Measurements from ENCODE around the gene CXCR6.

CXCR6 gene

GRCh38 chr3:45964139-45964538 lies 20.9 kb downstream of the CXCR6 start:
- Histone ChIP-seq H3K36me3 (ENCODE audit: insufficient read depth, low read length) (peaks cover 37% of the 10 kb centered on the region), H3K4me1 (ENCODE audit: insufficient read depth, low read length) (peaks cover 4% of the 10 kb centered on the region; the same call in 1 of the 2 replicates), H3K9me3 (ENCODE audit: control insufficient read depth, insufficient read depth, low read length) (no peaks in the 10 kb centered on the region), H3K9ac (ENCODE audit: low read depth, low read length) (no peak overlapping the region)

- Histone ChIP-seq H3K9ac (ENCODE audit: low read depth, low read length) (no peak overlapping the region), H3K9me3 (ENCODE audit: control insufficient read depth, insufficient read depth, low read length) (no peaks in the 10 kb centered on the region), H3K4me1 (ENCODE audit: insufficient read depth, low read length) (peaks cover 7% of the 10 kb centered on the region; the same call in 1 of the 2 replicates), H3K36me3 (ENCODE audit: insufficient read depth, low read length) (peaks cover 33% of the 10 kb centered on the region)
These were observed 22.0 kb downstream of the CXCR6 start for GRCh38 chr3:45965253-45965652.

- Histone ChIP-seq H3K9me3 (ENCODE audit: control insufficient read depth, insufficient read depth, low read length) (no peaks in the 10 kb centered on the region), H3K9ac (ENCODE audit: low read depth, low read length) (no peak overlapping the region), H3K36me3 (ENCODE audit: insufficient read depth, low read length) (peaks cover 30% of the 10 kb centered on the region), H3K4me1 (ENCODE audit: insufficient read depth, low read length) (peaks cover 7% of the 10 kb centered on the region; the same call in 1 of the 2 replicates)
These were observed 22.4 kb downstream of the CXCR6 start for GRCh38 chr3:45965653-45966052.

GRCh38 chr3:45966371-45966791 lies 23.1 kb downstream of the CXCR6 start:
- peaks cover 28% of the 10 kb centered on the region for H3K36me3 ChIP-seq (ENCODE audit: insufficient read depth, low read length)
- H3K9ac ChIP-seq (ENCODE audit: low read depth, low read length): no peak overlapping the region
- H3K4me1 ChIP-seq (ENCODE audit: insufficient read depth, low read length): peaks cover 7% of the 10 kb centered on the region; the same call in 1 of the 2 replicates

GRCh38 chr3:45966950-45967640 lies 23.8 kb downstream of the CXCR6 start:
- Histone ChIP-seq H3K36me3 (ENCODE audit: insufficient read depth, low read length) (peaks cover 28% of the 10 kb centered on the region), H3K9me3 (ENCODE audit: control insufficient read depth, insufficient read depth, low read length) (no peaks in the 10 kb centered on the region), H3K9ac (ENCODE audit: low read depth, low read length) (no peak overlapping the region), H3K4me1 (ENCODE audit: insufficient read depth, low read length) (peaks cover 7% of the 10 kb centered on the region; the same call in 1 of the 2 replicates)

More at GRCh38 chr3:45966371-45966791, 23.1 kb downstream of the CXCR6 start:
- H3K9me3 ChIP-seq (ENCODE audit: control insufficient read depth, insufficient read depth, low read length): no peaks in the 10 kb centered on the region

- H3K9ac ChIP-seq (ENCODE audit: low read depth, low read length): no peak overlapping the region
- peaks cover 7% of the 10 kb centered on the region; the same call in 1 of the 2 replicates for H3K4me1 ChIP-seq (ENCODE audit: insufficient read depth, low read length)
- H3K9me3 ChIP-seq (ENCODE audit: control insufficient read depth, insufficient read depth, low read length): no peaks in the 10 kb centered on the region
- peaks cover 28% of the 10 kb centered on the region for H3K36me3 ChIP-seq (ENCODE audit: insufficient read depth, low read length)
These were observed 24.5 kb downstream of the CXCR6 start for GRCh38 chr3:45967724-45968123.

- Histone ChIP-seq H3K4me1 (ENCODE audit: insufficient read depth, low read length) (peaks cover 7% of the 10 kb centered on the region; the same call in 1 of the 2 replicates), H3K36me3 (ENCODE audit: insufficient read depth, low read length) (peaks cover 27% of the 10 kb centered on the region)
These were observed 24.9 kb downstream of the CXCR6 start for GRCh38 chr3:45968149-45968548.

GRCh38 chr3:45968706-45969105 lies 25.4 kb downstream of the CXCR6 start:
- H3K9ac ChIP-seq (ENCODE audit: low read depth, low read length): no peak overlapping the region
- no peaks in the 10 kb centered on the region for H3K9me3 ChIP-seq (ENCODE audit: control insufficient read depth, insufficient read depth, low read length)
- peaks cover 23% of the 10 kb centered on the region for H3K36me3 ChIP-seq (ENCODE audit: insufficient read depth, low read length)
- H3K4me1 ChIP-seq (ENCODE audit: insufficient read depth, low read length): peaks cover 7% of the 10 kb centered on the region; the same call in 1 of the 2 replicates

More at GRCh38 chr3:45968149-45968548, 24.9 kb downstream of the CXCR6 start:
- Histone ChIP-seq H3K9ac (ENCODE audit: low read depth, low read length) (no peak overlapping the region), H3K9me3 (ENCODE audit: control insufficient read depth, insufficient read depth, low read length) (no peaks in the 10 kb centered on the region)

- H3K36me3 ChIP-seq (ENCODE audit: insufficient read depth, low read length): peaks cover 23% of the 10 kb centered on the region
- H3K4me1 ChIP-seq (ENCODE audit: insufficient read depth, low read length): peaks cover 7% of the 10 kb centered on the region; the same call in 1 of the 2 replicates
- H3K9ac ChIP-seq (ENCODE audit: low read depth, low read length): no peak overlapping the region
- no peaks in the 10 kb centered on the region for H3K9me3 ChIP-seq (ENCODE audit: control insufficient read depth, insufficient read depth, low read length)
These were observed 25.9 kb downstream of the CXCR6 start for GRCh38 chr3:45969116-45969515.

- Histone ChIP-seq H3K4me1 (ENCODE audit: insufficient read depth, low read length) (peaks cover 7% of the 10 kb centered on the region; the same call in 1 of the 2 replicates), H3K36me3 (ENCODE audit: insufficient read depth, low read length) (peaks cover 23% of the 10 kb centered on the region), H3K9ac (ENCODE audit: low read depth, low read length) (no peak overlapping the region), H3K9me3 (ENCODE audit: control insufficient read depth, insufficient read depth, low read length) (no peaks in the 10 kb centered on the region)
These were observed 26.7 kb downstream of the CXCR6 start for GRCh38 chr3:45969953-45970352.

GRCh38 chr3:45972534-45973402 lies 29.5 kb downstream of the CXCR6 start:
- no peak overlapping the region for H3K9ac ChIP-seq (ENCODE audit: low read depth, low read length)
- H3K36me3 ChIP-seq (ENCODE audit: insufficient read depth, low read length): peaks cover 13% of the 10 kb centered on the region
- no peaks in the 10 kb centered on the region for H3K9me3 ChIP-seq (ENCODE audit: control insufficient read depth, insufficient read depth, low read length)
- peaks cover 7% of the 10 kb centered on the region; the same call in 1 of the 2 replicates for H3K4me1 ChIP-seq (ENCODE audit: insufficient read depth, low read length)

GRCh38 chr3:45974686-45975085 lies 31.4 kb downstream of the CXCR6 start:
- no peaks in the 10 kb centered on the region for H3K9me3 ChIP-seq (ENCODE audit: control insufficient read depth, insufficient read depth, low read length)
- H3K36me3 ChIP-seq (ENCODE audit: insufficient read depth, low read length): peaks cover 14% of the 10 kb centered on the region
- H3K9ac ChIP-seq (ENCODE audit: low read depth, low read length): no peak overlapping the region
- no peaks in the 10 kb centered on the region for H3K4me1 ChIP-seq (ENCODE audit: insufficient read depth, low read length)

GRCh38 chr3:45975686-45976085 lies 32.4 kb downstream of the CXCR6 start:
- no peaks in the 10 kb centered on the region for H3K4me1 ChIP-seq (ENCODE audit: insufficient read depth, low read length)
- H3K9ac ChIP-seq (ENCODE audit: low read depth, low read length): no peak overlapping the region
- peaks cover 16% of the 10 kb centered on the region for H3K36me3 ChIP-seq (ENCODE audit: insufficient read depth, low read length)
- no peaks in the 10 kb centered on the region for H3K9me3 ChIP-seq (ENCODE audit: control insufficient read depth, insufficient read depth, low read length)

GRCh38 chr3:45976191-45977091 lies 33.2 kb downstream of the CXCR6 start:
- H3K36me3 ChIP-seq (ENCODE audit: insufficient read depth, low read length): peaks cover 16% of the 10 kb centered on the region
- H3K9me3 ChIP-seq (ENCODE audit: control insufficient read depth, insufficient read depth, low read length): no peaks in the 10 kb centered on the region
- H3K4me1 ChIP-seq (ENCODE audit: insufficient read depth, low read length): no peaks in the 10 kb centered on the region
- no peak overlapping the region for H3K9ac ChIP-seq (ENCODE audit: low read depth, low read length)
